ENCODE results near the gene USP17L29.
"Not testable (repeated sequence)": the region's sequence is repeated elsewhere in the genome, so short reads cannot be mapped to it uniquely, and the experiment has no call there.

DNA sequence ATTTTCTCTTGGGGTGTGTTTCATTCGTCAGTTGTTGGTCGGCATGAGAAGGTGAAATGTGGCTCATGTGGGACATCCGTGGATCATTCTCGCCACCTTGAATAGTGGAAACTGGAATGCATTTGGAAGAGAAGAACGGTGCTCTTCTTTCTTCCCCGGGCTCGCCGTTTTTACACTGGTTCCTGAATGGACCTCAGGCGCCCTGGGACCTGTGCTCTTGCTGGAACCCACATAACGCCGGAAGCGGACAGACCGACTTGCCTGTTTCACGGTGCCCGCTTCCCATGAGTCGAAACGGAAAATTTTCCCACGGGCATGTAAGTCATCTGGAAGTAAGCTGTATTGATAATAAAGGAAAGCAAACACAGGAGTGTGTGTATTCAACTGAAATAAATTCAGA is 2.6 kb upstream of the USP17L29 start:
- TF ChIP-seq, protein P1, sequence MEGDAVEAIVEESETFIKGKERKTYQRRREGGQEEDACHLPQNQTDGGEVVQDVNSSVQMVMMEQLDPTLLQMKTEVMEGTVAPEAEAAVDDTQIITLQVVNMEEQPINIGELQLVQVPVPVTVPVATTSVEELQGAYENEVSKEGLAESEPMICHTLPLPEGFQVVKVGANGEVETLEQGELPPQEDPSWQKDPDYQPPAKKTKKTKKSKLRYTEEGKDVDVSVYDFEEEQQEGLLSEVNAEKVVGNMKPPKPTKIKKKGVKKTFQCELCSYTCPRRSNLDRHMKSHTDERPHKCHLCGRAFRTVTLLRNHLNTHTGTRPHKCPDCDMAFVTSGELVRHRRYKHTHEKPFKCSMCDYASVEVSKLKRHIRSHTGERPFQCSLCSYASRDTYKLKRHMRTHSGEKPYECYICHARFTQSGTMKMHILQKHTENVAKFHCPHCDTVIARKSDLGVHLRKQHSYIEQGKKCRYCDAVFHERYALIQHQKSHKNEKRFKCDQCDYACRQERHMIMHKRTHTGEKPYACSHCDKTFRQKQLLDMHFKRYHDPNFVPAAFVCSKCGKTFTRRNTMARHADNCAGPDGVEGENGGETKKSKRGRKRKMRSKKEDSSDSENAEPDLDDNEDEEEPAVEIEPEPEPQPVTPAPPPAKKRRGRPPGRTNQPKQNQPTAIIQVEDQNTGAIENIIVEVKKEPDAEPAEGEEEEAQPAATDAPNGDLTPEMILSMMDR (IDR thresholded peaks at IDR 0.05; ENCODE audit: insufficient read depth, low read length), result not testable (repeated sequence)
- not testable (repeated sequence) for TF ChIP-seq POLR2AphosphoS5 (IDR thresholded peaks at IDR 0.05; ENCODE audit: low read depth)
- TF ChIP-seq, protein P2, sequence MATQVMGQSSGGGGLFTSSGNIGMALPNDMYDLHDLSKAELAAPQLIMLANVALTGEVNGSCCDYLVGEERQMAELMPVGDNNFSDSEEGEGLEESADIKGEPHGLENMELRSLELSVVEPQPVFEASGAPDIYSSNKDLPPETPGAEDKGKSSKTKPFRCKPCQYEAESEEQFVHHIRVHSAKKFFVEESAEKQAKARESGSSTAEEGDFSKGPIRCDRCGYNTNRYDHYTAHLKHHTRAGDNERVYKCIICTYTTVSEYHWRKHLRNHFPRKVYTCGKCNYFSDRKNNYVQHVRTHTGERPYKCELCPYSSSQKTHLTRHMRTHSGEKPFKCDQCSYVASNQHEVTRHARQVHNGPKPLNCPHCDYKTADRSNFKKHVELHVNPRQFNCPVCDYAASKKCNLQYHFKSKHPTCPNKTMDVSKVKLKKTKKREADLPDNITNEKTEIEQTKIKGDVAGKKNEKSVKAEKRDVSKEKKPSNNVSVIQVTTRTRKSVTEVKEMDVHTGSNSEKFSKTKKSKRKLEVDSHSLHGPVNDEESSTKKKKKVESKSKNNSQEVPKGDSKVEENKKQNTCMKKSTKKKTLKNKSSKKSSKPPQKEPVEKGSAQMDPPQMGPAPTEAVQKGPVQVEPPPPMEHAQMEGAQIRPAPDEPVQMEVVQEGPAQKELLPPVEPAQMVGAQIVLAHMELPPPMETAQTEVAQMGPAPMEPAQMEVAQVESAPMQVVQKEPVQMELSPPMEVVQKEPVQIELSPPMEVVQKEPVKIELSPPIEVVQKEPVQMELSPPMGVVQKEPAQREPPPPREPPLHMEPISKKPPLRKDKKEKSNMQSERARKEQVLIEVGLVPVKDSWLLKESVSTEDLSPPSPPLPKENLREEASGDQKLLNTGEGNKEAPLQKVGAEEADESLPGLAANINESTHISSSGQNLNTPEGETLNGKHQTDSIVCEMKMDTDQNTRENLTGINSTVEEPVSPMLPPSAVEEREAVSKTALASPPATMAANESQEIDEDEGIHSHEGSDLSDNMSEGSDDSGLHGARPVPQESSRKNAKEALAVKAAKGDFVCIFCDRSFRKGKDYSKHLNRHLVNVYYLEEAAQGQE (IDR thresholded peaks at IDR 0.05; ENCODE audit: insufficient replicate concordance, low read depth), result not testable (repeated sequence)

All from HL-60 (cell line).